SK-N-MC (cell line): ENCODE results near the gene CCL7.

Experiments
- DNase-seq: peaks from one replicate; pipeline ENCODE4 v3.0.0-alpha.2; 2011; ENCODE audit warnings: low read depth, low spot score
- H3K27ac ChIP-seq: fragments of 200-600 bp; sonication (generic); 2 replicates; pipeline ENCODE4 v1.5.1; 2016; ENCODE audit warnings: mixed run types
- H3K36me3 ChIP-seq: fragments of 200-600 bp; sonication (generic); 2 replicates; pipeline ENCODE4 v1.6.1; 2017; ENCODE audit warnings: antibody characterized with exemption, low read length, mixed read lengths; ENCODE audit not compliant: insufficient read depth
- H3K4me3 ChIP-seq: fragments of 200-600 bp; sonication (generic); 2 replicates; pipeline ENCODE4 v1.5.1; 2016
- H3K9ac ChIP-seq: fragments of 200-600 bp; sonication (generic); 2 replicates; pipeline ENCODE4 v1.8.0; 2017; ENCODE audit warnings: mixed run types, mixed read lengths; ENCODE audit not compliant: insufficient read length
- H3K9me3 ChIP-seq: fragments of 200-600 bp; sonication (generic); 2 replicates; pipeline ENCODE4 v1.6.1; 2017; ENCODE audit warnings: low read depth, mild to moderate bottlenecking, antibody characterized with exemption, low read length, moderate library complexity, mixed read lengths
- EZH2 ChIP-seq: fragments of 200-600 bp; sonication (generic); IDR thresholded peaks from one replicate; pipeline ENCODE4 v1.6.1; 2017; ENCODE audit warnings: antibody characterized with exemption
- FOXP2 ChIP-seq: optimal IDR thresholded peaks from 2 replicates; pipeline ENCODE3; 2011; ENCODE audit warnings: mild to moderate bottlenecking, moderate library complexity; ENCODE audit not compliant: insufficient read depth; ENCODE audit errors: extremely low read length, control extremely low read depth
- POLR2AphosphoS5 ChIP-seq: IDR thresholded peaks from 2 replicates; pipeline ENCODE4 v1.6.1; 2012; ENCODE audit warnings: mild to moderate bottlenecking, low read depth, low read length, borderline replicate concordance

CCL7 gene

DNA sequence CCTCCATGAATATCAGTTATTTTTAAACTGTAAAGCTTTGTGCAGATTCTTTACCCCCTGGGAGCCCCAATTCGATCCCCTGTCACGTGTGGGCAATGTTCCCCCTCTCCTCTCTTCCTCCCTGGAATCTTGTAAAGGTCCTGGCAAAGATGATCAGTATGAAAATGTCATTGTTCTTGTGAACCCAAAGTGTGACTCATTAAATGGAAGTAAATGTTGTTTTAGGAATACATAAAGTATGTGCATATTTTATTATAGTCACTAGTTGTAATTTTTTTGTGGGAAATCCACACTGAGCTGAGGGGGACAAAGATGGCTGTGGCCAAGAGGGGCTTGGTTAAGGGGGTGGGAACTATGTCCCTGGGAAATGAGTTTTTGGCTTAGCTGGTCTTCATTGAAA lies 17.9 kb downstream of the CCL7 start:
- Histone ChIP-seq H3K9ac (no peak overlapping the region), H3K9me3 (no peaks in the 10 kb centered on the region), H3K27ac (no peak overlapping the region), H3K36me3 (no peaks in the 10 kb centered on the region), H3K4me3 (no peak overlapping the region)
- no peak for DNase-seq
- TF ChIP-seq EZH2: no peak
- TF ChIP-seq FOXP2: no peak
- no peak for TF ChIP-seq POLR2AphosphoS5

GRCh38 chr17:34290586-34290985 lies 20.6 kb downstream of the CCL7 start:
- H3K36me3 ChIP-seq: no peaks in the 10 kb centered on the region
- H3K27ac ChIP-seq: no peak overlapping the region
- no peak overlapping the region for H3K4me3 ChIP-seq
- H3K9ac ChIP-seq: no peak overlapping the region
- DNase-seq: no peak
- TF ChIP-seq FOXP2 (no peak), POLR2AphosphoS5 (no peak), EZH2 (no peak)
- H3K9me3 ChIP-seq: no peaks in the 10 kb centered on the region

GRCh38 chr17:34291721-34292348 lies 21.8 kb downstream of the CCL7 start:
- TF ChIP-seq FOXP2 (no peak), POLR2AphosphoS5 (no peak), EZH2 (no peak)

DNA sequence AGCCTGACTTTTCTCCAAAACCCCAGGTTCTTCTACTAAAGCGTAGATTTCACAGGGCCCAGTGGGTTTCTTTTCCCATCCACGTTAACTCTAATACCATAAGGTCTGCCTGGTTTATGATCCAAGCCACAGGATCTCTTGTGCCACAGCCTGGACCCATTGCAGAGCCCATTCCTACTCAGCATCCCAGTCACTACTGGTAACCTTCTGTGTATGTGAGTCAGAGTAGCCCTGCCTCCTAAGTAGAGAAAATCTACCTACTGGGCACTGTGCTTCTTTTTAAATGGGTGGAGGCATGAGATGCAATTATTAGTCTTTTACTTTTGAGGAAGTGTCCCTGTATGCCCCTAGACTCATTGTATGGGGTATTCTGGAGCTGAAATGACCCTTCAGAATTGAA lies 29.0 kb downstream of the CCL7 start:
- Histone ChIP-seq H3K36me3 (no peaks in the 10 kb centered on the region), H3K9me3 (no peaks in the 10 kb centered on the region), H3K4me3 (no peak overlapping the region), H3K27ac (no peak overlapping the region), H3K9ac (no peak overlapping the region)
- TF ChIP-seq EZH2: no peak
- no peak for TF ChIP-seq FOXP2
- no peak for TF ChIP-seq POLR2AphosphoS5
- DNase-seq: no peak

More at GRCh38 chr17:34291721-34292348, 21.8 kb downstream of the CCL7 start:
- no peak for DNase-seq
- Histone ChIP-seq H3K9me3 (no peaks in the 10 kb centered on the region), H3K4me3 (no peak overlapping the region), H3K27ac (no peak overlapping the region), H3K36me3 (no peaks in the 10 kb centered on the region), H3K9ac (no peak overlapping the region)

- H3K9me3 ChIP-seq: no peaks in the 10 kb centered on the region
- no peak overlapping the region for H3K4me3 ChIP-seq
- no peaks in the 10 kb centered on the region for H3K36me3 ChIP-seq
- DNase-seq: no peak
- no peak overlapping the region for H3K27ac ChIP-seq
- no peak for TF ChIP-seq EZH2
- no peak for TF ChIP-seq FOXP2
- no peak for TF ChIP-seq POLR2AphosphoS5
- no peak overlapping the region for H3K9ac ChIP-seq
Measured at GRCh38 chr17:34299956-34300577, 30.0 kb downstream of the CCL7 start.

- Histone ChIP-seq H3K9ac (no peak overlapping the region), H3K4me3 (no peak overlapping the region), H3K9me3 (no peaks in the 10 kb centered on the region), H3K27ac (no peak overlapping the region), H3K36me3 (no peaks in the 10 kb centered on the region)
- no peak for DNase-seq
- TF ChIP-seq POLR2AphosphoS5 (no peak), FOXP2 (no peak), EZH2 (no peak)
Measured at GRCh38 chr17:34300652-34301370, 30.8 kb downstream of the CCL7 start.

DNA sequence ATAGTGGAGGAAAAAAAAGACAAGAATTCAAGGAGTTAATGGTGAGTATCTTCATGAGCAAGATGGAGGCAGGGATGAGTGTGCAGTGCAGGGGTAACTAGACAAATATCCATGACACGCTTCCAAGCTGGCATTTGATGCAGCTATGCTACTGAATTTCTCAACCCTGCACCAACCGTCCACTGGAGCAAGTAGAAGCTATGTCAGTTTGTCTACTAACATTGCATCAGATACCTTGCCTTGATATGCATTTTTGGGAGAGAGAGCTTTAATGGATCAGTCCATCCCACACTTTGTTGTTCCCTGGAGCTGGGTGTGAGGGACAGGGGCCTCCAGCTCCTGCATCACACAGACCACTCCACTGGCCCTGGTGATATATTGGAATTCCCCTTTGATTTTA lies 32.0 kb downstream of the CCL7 start:
- Histone ChIP-seq H3K4me3 (no peak overlapping the region), H3K9me3 (no peaks in the 10 kb centered on the region), H3K9ac (no peak overlapping the region), H3K36me3 (no peaks in the 10 kb centered on the region), H3K27ac (no peak overlapping the region)
- TF ChIP-seq POLR2AphosphoS5: no peak
- TF ChIP-seq FOXP2: no peak
- no peak for TF ChIP-seq EZH2
- no peak for DNase-seq

DNA sequence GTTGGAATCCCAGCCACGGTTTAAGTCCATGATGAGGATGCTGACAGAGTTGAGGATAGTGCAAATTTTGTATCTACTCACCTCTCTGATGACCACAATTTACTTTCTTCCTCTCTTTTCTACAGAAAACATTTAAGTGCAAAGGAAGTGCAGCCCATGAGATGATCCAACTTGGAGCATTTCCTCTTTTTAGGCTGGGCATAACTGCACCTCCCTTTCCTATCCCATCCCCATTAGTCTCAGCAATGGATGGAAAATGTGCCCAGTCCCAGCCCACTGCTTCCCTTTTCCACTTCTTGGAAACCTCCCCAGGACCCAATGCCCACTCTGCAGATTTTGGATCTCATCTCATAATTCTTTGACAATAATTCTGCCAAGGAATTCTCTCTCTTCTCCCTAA lies 32.6 kb downstream of the CCL7 start:
- no peak for DNase-seq
- Histone ChIP-seq H3K27ac (no peak overlapping the region), H3K36me3 (no peaks in the 10 kb centered on the region), H3K9ac (no peak overlapping the region), H3K4me3 (no peak overlapping the region), H3K9me3 (no peaks in the 10 kb centered on the region)
- TF ChIP-seq POLR2AphosphoS5 (no peak), FOXP2 (no peak), EZH2 (no peak)

- no peaks in the 10 kb centered on the region for H3K9me3 ChIP-seq
- no peak overlapping the region for H3K9ac ChIP-seq
- H3K27ac ChIP-seq: no peak overlapping the region
- no peak overlapping the region for H3K4me3 ChIP-seq
- no peak for TF ChIP-seq FOXP2
- TF ChIP-seq EZH2: no peak
- no peak for TF ChIP-seq POLR2AphosphoS5
- no peak for DNase-seq
- H3K36me3 ChIP-seq: no peaks in the 10 kb centered on the region
Measured at GRCh38 chr17:34303606-34304005, 33.6 kb downstream of the CCL7 start.
